ENCODE data around the gene NSUN3.

NSUN3 gene

GRCh38 chr3:94176988-94177745 is 114.3 kb downstream of the NSUN3 start:
- in situ Hi-C loops (cut with HindIII; ENCODE audit: low sequenced_read_pairs) = no loop called here
